ENCODE data around the gene LILRB3. TPM values are rescaled to one million over a fixed set of nuclear protein-coding genes. Genes with fewer than 3 reads are reported as not detected.
"Not testable (repeated sequence)": the region's sequence is repeated elsewhere in the genome, so short reads cannot be mapped to it uniquely, and the experiment has no call there.

Gene LILRB3
- total and polyA plus RNA-seq, 2 donors (not counting 1 experiment from before 2014, with no cell fraction given), result not detected

- Histone ChIP-seq H3K4me2 (ENCODE audit: extremely low read depth, insufficient read depth, low read length) (no peak within 1 kb of the TSS), H3K9me3 (ENCODE audit: control insufficient read depth, insufficient read depth, low read depth, low read length) (no peaks in the 10 kb centered on the region), H3K27me3 (ENCODE audit: control insufficient read depth, insufficient read depth, low read length) (no peaks in the 10 kb centered on the region), H3K36me3 (ENCODE audit: control insufficient read depth, insufficient read depth, low read length) (peaks cover 3% of the 10 kb centered on the region), H3K79me2 (ENCODE audit: control insufficient read depth, insufficient read depth, low read length) (no peaks in the 10 kb centered on the region), H4K20me1 (ENCODE audit: control insufficient read depth, extremely low read depth, insufficient read depth, low read length) (no peaks in the 10 kb centered on the region), H3K27ac (ENCODE audit: insufficient read depth, low read length) (no peak within 1 kb of the TSS), H3K9ac (ENCODE audit: insufficient read depth, low read length) (no peak within 1 kb of the TSS), H3K4me1 (ENCODE audit: control insufficient read depth, extremely low read depth, insufficient read depth, low read length) (no peaks in the 10 kb centered on the region), H3K4me3 (replicated peaks in 1 of 4; ENCODE audit: control extremely low read depth in 1 of 4, insufficient read depth in 1 of 4, low read depth in 3 of 4, low read length in 4 of 4) (no peak within 1 kb of the TSS), H2AFZ (ENCODE audit: low read length) (no peak within 1 kb of the TSS)
- DNase-seq (ENCODE audit: low read depth in 2 of 2), result no peak
- no peak for TF ChIP-seq CTCF (conservative IDR thresholded peaks at IDR 0.05 in 1 of 2, IDR thresholded peaks at IDR 0.05 in 1 of 2; ENCODE audit: low read depth in 1 of 2, low read length in 2 of 2)
- no peak for TF ChIP-seq EZH2 (IDR thresholded peaks at IDR 0.05; ENCODE audit: low read length, missing control alignments)
Measured at GRCh38 chr19:54172471-54173358, 50.1 kb downstream of the LILRB3 start, which contains the start of gene TMC4. Gene TMC4 (minus strand): TSS chr19:54173160. CDS start chr19:54173117, 43 bp downstream.

DNA sequence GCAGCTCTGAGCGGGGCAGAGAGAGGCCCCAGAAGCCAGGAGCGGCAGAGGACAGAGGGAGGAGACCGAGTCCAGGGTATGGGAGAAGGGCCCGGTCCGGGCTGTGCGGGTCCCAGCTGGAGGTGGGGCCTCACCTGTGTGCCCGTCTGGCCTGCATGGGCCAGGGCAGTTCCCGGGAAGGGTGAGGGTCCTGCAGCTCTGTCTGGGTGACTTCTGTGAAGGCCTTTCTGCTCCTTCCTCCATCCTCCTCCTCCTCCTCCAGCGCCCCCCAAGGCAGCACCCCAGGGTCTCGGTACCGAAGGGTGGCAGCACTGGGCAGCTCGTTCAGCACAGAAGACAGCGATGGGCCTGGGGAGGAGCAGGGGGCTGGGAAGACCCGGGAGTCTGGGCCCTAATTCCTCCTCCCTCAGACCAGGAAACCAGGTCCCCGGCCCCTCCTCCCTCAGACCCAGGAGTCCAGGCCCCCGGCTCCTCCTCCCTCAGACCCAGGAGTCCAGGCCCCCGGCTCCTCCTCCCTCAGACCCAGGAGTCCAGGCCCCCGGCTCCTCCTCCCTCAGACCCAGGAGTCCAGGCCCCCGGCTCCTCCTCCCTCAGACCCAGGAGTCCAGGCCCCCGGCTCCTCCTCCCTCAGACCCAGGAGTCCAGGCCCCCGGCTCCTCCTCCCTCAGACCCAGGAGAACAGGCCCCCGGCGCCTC lies 50.9 kb downstream of the LILRB3 start:
- DNase-seq (ENCODE audit: low read depth in 2 of 2); H3K4me1 ChIP-seq (ENCODE audit: control insufficient read depth, extremely low read depth, insufficient read depth, low read length); H3K9me3 ChIP-seq (ENCODE audit: control insufficient read depth, insufficient read depth, low read depth, low read length): not testable (repeated sequence)

DNA sequence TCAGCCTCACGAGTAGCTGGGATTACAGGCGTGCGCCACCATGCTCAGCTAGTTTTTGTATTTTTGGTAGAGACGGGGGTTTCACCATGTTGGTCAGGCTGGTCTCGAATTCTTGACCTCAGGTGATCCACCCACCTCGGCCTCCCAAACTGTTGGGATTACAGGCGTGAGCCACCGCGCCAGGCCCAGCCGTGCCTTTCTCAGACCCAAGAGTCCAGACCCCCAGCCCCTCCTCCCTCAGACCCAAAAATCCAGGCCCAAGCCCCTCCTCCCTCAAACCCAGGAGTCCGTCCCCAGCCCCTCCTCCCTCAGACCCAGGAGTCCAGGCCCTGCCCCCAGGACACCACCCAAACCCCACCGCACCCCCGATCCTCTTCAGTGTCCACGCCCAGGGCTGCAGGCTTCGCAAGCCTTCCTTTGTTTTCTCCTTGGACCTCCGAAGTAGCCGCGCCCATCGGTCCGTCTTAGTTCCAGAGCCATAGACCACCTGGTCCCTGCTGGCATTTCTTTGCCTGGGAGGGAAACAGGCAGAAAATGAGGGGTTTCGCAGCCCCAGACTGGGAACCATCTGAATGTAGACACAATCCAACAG lies 53.6 kb downstream of the LILRB3 start:
- Histone ChIP-seq H3K27me3 (ENCODE audit: control insufficient read depth, insufficient read depth, low read length) (no peaks in the 10 kb centered on the region), H3K4me3 (replicated peaks in 1 of 4; ENCODE audit: control extremely low read depth in 1 of 4, insufficient read depth in 1 of 4, low read depth in 3 of 4, low read length in 4 of 4) (no peak overlapping the region), H3K27ac (ENCODE audit: insufficient read depth, low read length) (no peak overlapping the region), H2AFZ (ENCODE audit: low read length) (no peak overlapping the region), H3K4me1 (ENCODE audit: control insufficient read depth, extremely low read depth, insufficient read depth, low read length) (no peaks in the 10 kb centered on the region), H4K20me1 (ENCODE audit: control insufficient read depth, extremely low read depth, insufficient read depth, low read length) (no peaks in the 10 kb centered on the region), H3K9me3 (ENCODE audit: control insufficient read depth, insufficient read depth, low read depth, low read length) (no peaks in the 10 kb centered on the region), H3K36me3 (ENCODE audit: control insufficient read depth, insufficient read depth, low read length) (no peaks in the 10 kb centered on the region), H3K9ac (ENCODE audit: insufficient read depth, low read length) (no peak overlapping the region), H3K4me2 (ENCODE audit: extremely low read depth, insufficient read depth, low read length) (no peak overlapping the region), H3K79me2 (ENCODE audit: control insufficient read depth, insufficient read depth, low read length) (no peaks in the 10 kb centered on the region)
- no peak for TF ChIP-seq EZH2 (IDR thresholded peaks at IDR 0.05; ENCODE audit: low read length, missing control alignments)
- no peak for TF ChIP-seq CTCF (conservative IDR thresholded peaks at IDR 0.05 in 1 of 2, IDR thresholded peaks at IDR 0.05 in 1 of 2; ENCODE audit: low read depth in 1 of 2, low read length in 2 of 2)
- no peak for DNase-seq (ENCODE audit: low read depth in 2 of 2)

More for the DNA sequence above, 50.9 kb downstream of the LILRB3 start:
- H3K27ac ChIP-seq (ENCODE audit: insufficient read depth, low read length); H3K4me2 ChIP-seq (ENCODE audit: extremely low read depth, insufficient read depth, low read length); H2AFZ ChIP-seq (ENCODE audit: low read length); H3K27me3 ChIP-seq (ENCODE audit: control insufficient read depth, insufficient read depth, low read length); H3K9ac ChIP-seq (ENCODE audit: insufficient read depth, low read length); H4K20me1 ChIP-seq (ENCODE audit: control insufficient read depth, extremely low read depth, insufficient read depth, low read length); H3K36me3 ChIP-seq (ENCODE audit: control insufficient read depth, insufficient read depth, low read length); H3K4me3 ChIP-seq (replicated peaks in 1 of 4; ENCODE audit: control extremely low read depth in 1 of 4, insufficient read depth in 1 of 4, low read depth in 3 of 4, low read length in 4 of 4); H3K79me2 ChIP-seq (ENCODE audit: control insufficient read depth, insufficient read depth, low read length): not testable (repeated sequence)
